Endodermal cell (in vitro differentiated cells): ENCODE data around the gene GARNL3. TPM values are rescaled to one million over a fixed set of nuclear protein-coding genes. Genes with fewer than 3 reads are reported as not detected.

Source experiments
- DNase-seq: peaks from one replicate; pipeline ENCODE4 v3.0.0-alpha.2; 2017
- H3K27ac ChIP-seq: 2 replicates; pipeline ENCODE4 v1.5.1; 2013; ENCODE audit warnings: mild to moderate bottlenecking, low read depth, low read length, moderate library complexity
- H3K27me3 ChIP-seq: 2 replicates; pipeline ENCODE4 v1.6.1; 2013; ENCODE audit warnings: mild to moderate bottlenecking, low read length, moderate library complexity; ENCODE audit not compliant: insufficient read depth, control insufficient read depth, poor library complexity, severe bottlenecking
- H3K36me3 ChIP-seq: 2 replicates; pipeline ENCODE4 v1.7.0; 2013; ENCODE audit warnings: mild to moderate bottlenecking, low read length, moderate library complexity; ENCODE audit not compliant: control insufficient read depth, insufficient read depth
- H3K4me1 ChIP-seq: one replicate; pipeline ENCODE4 v1.7.0; 2013; ENCODE audit warnings: low read length; ENCODE audit not compliant: control insufficient read depth, insufficient read depth
- H3K4me3 ChIP-seq: 2 replicates; pipeline ENCODE4 v1.5.1; 2013; ENCODE audit warnings: mild to moderate bottlenecking, low read length, moderate library complexity
- H3K9ac ChIP-seq: 2 replicates; pipeline ENCODE4 v1.6.1; 2013; ENCODE audit warnings: mild to moderate bottlenecking, low read length, moderate library complexity; ENCODE audit not compliant: poor library complexity, severe bottlenecking; ENCODE audit errors: extremely low read depth
- H3K9me3 ChIP-seq: 2 replicates; pipeline ENCODE4 v1.6.1; 2013; ENCODE audit warnings: mild to moderate bottlenecking, low read length, moderate library complexity; ENCODE audit not compliant: control insufficient read depth
- H3K27ac Mint-ChIP-seq: 2 replicates; pipeline ENCODE4 v1.8.0; 2020; ENCODE audit warnings: mixed read lengths
- H3K27me3 Mint-ChIP-seq: 2 replicates; pipeline ENCODE4 v1.8.0; 2021; ENCODE audit warnings: mild to moderate bottlenecking, mixed read lengths; ENCODE audit not compliant: insufficient read depth
- H3K36me3 Mint-ChIP-seq: 2 replicates; pipeline ENCODE4 v1.8.0; 2020; ENCODE audit warnings: low read depth, mixed read lengths
- H3K4me1 Mint-ChIP-seq: 2 replicates; pipeline ENCODE4 v1.8.0; 2020; ENCODE audit warnings: mixed read lengths
- H3K4me3 Mint-ChIP-seq: 2 replicates; pipeline ENCODE4 v1.8.0; 2020; ENCODE audit warnings: mild to moderate bottlenecking, moderate library complexity, mixed read lengths
- H3K9me3 Mint-ChIP-seq: 2 replicates; pipeline ENCODE4 v1.8.0; 2020; ENCODE audit warnings: mild to moderate bottlenecking, mixed read lengths
- WGBS, 2 experiments: methylation state at CpG; one replicate each; pipeline versions ENCODE4 v1.1.5 to v1.1.7; 2013; ENCODE audit warnings: missing lambda C conversion rate in 2 of 2, mixed read lengths in 1 of 2; ENCODE audit not compliant: insufficient coverage in 1 of 2, insufficient read length in 1 of 2; 5-methylcytosine and 5-hydroxymethylcytosine counted together
- total RNA-seq, 2 donors: library from RNA; stranded (reverse); fragmentation: NEBNext Ultra II Directional in 1 of 2; extraction: Animal tissue kit (Norgen Biotek cat#: 25700) in 1 of 2; gene quantifications; 2 replicates in 1 of 2; 3 replicates in 1 of 2; pipeline ENCODE4 v1.2.1, GENCODE V29; 2021
- TF ChIP-seq, protein P1 (sequence below): fragments of 200-600 bp; sonication (generic); conservative IDR thresholded peaks from 2 replicates; pipeline ENCODE4 v1.5.0; 2021; ENCODE audit warnings: antibody characterized with exemption, mild to moderate bottlenecking

GARNL3 gene
- total RNA-seq, 2 donors from 2014 or later: 7.2 to 12.8 TPM

DNA sequence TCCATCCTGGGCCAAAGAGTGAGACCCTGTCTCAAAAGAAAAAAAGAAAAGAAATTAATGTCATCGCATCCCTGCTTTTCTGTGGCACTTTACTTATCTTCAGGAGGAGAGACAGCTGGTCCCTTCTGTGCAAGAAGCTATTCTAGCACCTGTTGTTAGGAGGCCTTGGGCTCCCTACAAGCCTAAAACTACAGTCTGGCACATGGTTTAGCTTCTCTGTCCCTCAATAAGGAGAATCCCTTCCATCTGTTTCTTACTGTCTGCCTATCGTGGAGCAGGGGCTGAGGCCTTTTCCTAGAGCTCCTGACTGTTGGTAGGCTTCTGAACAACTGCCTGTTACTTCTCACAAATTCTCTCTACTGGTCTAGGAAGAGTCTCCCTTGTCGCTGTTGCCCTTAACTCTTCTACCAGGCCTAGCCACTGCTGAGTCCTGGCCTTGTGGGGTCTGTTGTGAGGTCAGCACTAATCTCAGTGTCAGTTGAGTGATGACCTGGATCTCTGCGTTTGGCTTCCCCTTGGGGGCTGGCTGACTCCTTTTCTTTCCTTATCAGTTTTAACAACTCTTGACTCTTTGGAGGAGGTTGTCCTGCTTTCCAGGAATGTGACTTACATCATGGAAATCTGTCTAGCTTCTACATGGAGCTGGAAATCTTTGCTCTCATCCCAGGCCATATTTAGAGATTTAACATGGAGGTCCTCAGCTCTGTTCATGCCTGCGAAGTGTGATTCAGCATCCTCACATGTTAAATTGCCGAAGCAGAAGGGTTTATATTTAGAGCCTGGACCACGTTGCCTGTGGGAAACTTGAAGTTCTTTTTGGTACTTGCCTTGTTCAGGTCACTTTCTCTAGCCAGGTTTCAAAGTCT, 5.7 kb upstream of the GARNL3 start:
- H3K27me3 Mint-ChIP-seq: no peaks in the 10 kb centered on the region
- H3K27ac ChIP-seq: no peak overlapping the region
- H3K36me3 Mint-ChIP-seq: no peaks in the 10 kb centered on the region
- no peaks in the 10 kb centered on the region for H3K4me1 ChIP-seq
- H3K4me3 Mint-ChIP-seq: no peak overlapping the region
- H3K27me3 ChIP-seq: no peaks in the 10 kb centered on the region
- H3K27ac Mint-ChIP-seq: no peak overlapping the region
- no peaks in the 10 kb centered on the region for H3K9me3 Mint-ChIP-seq
- no peak overlapping the region for H3K9ac ChIP-seq
- H3K4me3 ChIP-seq: no peak overlapping the region
- DNase-seq: no peak
- no peaks in the 10 kb centered on the region for H3K36me3 ChIP-seq
- 90 to 91% methylated on average over 5 to 7 of the region's 7 CpGs for WGBS, 2 experiments
- TF ChIP-seq, protein P1, sequence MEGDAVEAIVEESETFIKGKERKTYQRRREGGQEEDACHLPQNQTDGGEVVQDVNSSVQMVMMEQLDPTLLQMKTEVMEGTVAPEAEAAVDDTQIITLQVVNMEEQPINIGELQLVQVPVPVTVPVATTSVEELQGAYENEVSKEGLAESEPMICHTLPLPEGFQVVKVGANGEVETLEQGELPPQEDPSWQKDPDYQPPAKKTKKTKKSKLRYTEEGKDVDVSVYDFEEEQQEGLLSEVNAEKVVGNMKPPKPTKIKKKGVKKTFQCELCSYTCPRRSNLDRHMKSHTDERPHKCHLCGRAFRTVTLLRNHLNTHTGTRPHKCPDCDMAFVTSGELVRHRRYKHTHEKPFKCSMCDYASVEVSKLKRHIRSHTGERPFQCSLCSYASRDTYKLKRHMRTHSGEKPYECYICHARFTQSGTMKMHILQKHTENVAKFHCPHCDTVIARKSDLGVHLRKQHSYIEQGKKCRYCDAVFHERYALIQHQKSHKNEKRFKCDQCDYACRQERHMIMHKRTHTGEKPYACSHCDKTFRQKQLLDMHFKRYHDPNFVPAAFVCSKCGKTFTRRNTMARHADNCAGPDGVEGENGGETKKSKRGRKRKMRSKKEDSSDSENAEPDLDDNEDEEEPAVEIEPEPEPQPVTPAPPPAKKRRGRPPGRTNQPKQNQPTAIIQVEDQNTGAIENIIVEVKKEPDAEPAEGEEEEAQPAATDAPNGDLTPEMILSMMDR: no peak
- no peaks in the 10 kb centered on the region for H3K9me3 ChIP-seq
- H3K4me1 Mint-ChIP-seq: peaks cover 6% of the 10 kb centered on the region

- H3K27ac Mint-ChIP-seq: no peak overlapping the region
- no peak overlapping the region for H3K4me3 Mint-ChIP-seq
- H3K9me3 Mint-ChIP-seq: no peaks in the 10 kb centered on the region
- H3K36me3 Mint-ChIP-seq: no peaks in the 10 kb centered on the region
- DNase-seq: no peak
- no peak overlapping the region for H3K9ac ChIP-seq
- H3K4me3 ChIP-seq: no peak overlapping the region
- H3K27ac ChIP-seq: no peak overlapping the region
- H3K36me3 ChIP-seq: no peaks in the 10 kb centered on the region
- H3K9me3 ChIP-seq: no peaks in the 10 kb centered on the region
- no peaks in the 10 kb centered on the region for H3K4me1 ChIP-seq
- H3K27me3 Mint-ChIP-seq: no peaks in the 10 kb centered on the region
- H3K4me1 Mint-ChIP-seq: peaks cover 6% of the 10 kb centered on the region
- TF ChIP-seq, protein P1: no peak
- H3K27me3 ChIP-seq: no peaks in the 10 kb centered on the region
These were observed 2.0 kb upstream of the GARNL3 start for GRCh38 chr9:127262602-127263001.

GRCh38 chr9:127263237-127263636, 1.3 kb upstream of the GARNL3 start:
- H3K27me3 Mint-ChIP-seq: no peaks in the 10 kb centered on the region
- Histone ChIP-seq H3K9me3 (no peaks in the 10 kb centered on the region), H3K4me1 (no peaks in the 10 kb centered on the region), H3K27me3 (no peaks in the 10 kb centered on the region), H3K4me3 (no peak overlapping the region), H3K27ac (no peak overlapping the region), H3K36me3 (no peaks in the 10 kb centered on the region), H3K9ac (no peak overlapping the region)
- H3K27ac Mint-ChIP-seq: no peak overlapping the region
- DNase-seq: no peak
- H3K4me1 Mint-ChIP-seq: peaks cover 6% of the 10 kb centered on the region
- 95% methylated on average over 9 of the region's 9 CpGs for WGBS, 2 experiments
- TF ChIP-seq, protein P1: no peak
- no peak overlapping the region for H3K4me3 Mint-ChIP-seq
- H3K9me3 Mint-ChIP-seq: no peaks in the 10 kb centered on the region
- H3K36me3 Mint-ChIP-seq: no peaks in the 10 kb centered on the region
